Left ventricle myocardium inferior (tissue), 1 donor: ENCODE data around the gene TAOK1. TPM values are rescaled to one million over a fixed set of nuclear protein-coding genes. Genes with fewer than 3 reads are reported as not detected.

Source experiments
- DNase-seq: peaks from one replicate; pipeline ENCODE4 v3.0.0-alpha.2; 2020
- H3K27ac ChIP-seq: fragments of 200-600 bp; replicated peaks from 2 replicates; pipeline ENCODE4 v1.8.0; 2021
- H3K27me3 ChIP-seq: fragments of 200-600 bp; 2 replicates; pipeline ENCODE4 v1.8.0; 2021; ENCODE audit warnings: low read depth
- H3K36me3 ChIP-seq: fragments of 200-600 bp; 2 replicates; pipeline ENCODE4 v1.8.0; 2021
- H3K4me1 ChIP-seq: fragments of 200-600 bp; 2 replicates; pipeline ENCODE4 v1.8.0; 2021
- H3K4me3 ChIP-seq: fragments of 200-600 bp; 2 replicates; pipeline ENCODE4 v1.8.0; 2021; ENCODE audit warnings: mild to moderate bottlenecking, moderate library complexity
- H3K9me3 ChIP-seq: fragments of 200-600 bp; replicated peaks from 2 replicates; pipeline ENCODE4 v1.8.0; 2021
- CTCF ChIP-seq: fragments of 200-600 bp; IDR thresholded peaks from 2 replicates; pipeline ENCODE4 v1.8.0; 2021; ENCODE audit warnings: antibody characterized with exemption, mild to moderate bottlenecking, borderline replicate concordance
- intact Hi-C: fragments of 100-400 bp; cut with micrococcal nuclease; formaldehyde crosslinking; loops from one replicate; pipeline ENCODE4 v1.11.0; 2022
- total RNA-seq: library from RNA; stranded (reverse); fragmentation: NEBNext Ultra II Directional; extraction: Animal tissue kit (Norgen Biotek cat#: 25700); gene quantifications from one replicate; pipeline ENCODE4 v1.2.1, GENCODE V29; 2021
- donor health status: DM: no; HTN: yes; CAD: no; lungs with severe emphysema.

Gene TAOK1
- total RNA-seq, 1 donor from 2014 or later = 50.7 TPM

GRCh38 chr17:29591146-29591736 is 201.1 kb downstream of the TAOK1 start:
- Histone ChIP-seq H3K4me1 (peaks cover 81% of the 10 kb centered on the region), H3K27ac (peak overlapping the region; percentile 93), H3K36me3 (no peaks in the 10 kb centered on the region), H3K27me3 (no peaks in the 10 kb centered on the region), H3K4me3 (peak overlapping the region; percentile 95), H3K9me3 (no peaks in the 10 kb centered on the region)
- no peak for DNase-seq
- TF ChIP-seq CTCF = no peak
- intact Hi-C loops = no loop called here

GRCh38 chr17:29591737-29592608 is 201.8 kb downstream of the TAOK1 start:
- peak; percentile 99 for TF ChIP-seq CTCF
- H3K27ac ChIP-seq = peak overlapping the region; percentile 93
- no peaks in the 10 kb centered on the region for H3K27me3 ChIP-seq
- DNase-seq = peak; percentile 90
- peaks cover 81% of the 10 kb centered on the region for H3K4me1 ChIP-seq
- peak overlapping the region; percentile 95 for H3K4me3 ChIP-seq
- H3K9me3 ChIP-seq = no peaks in the 10 kb centered on the region
- intact Hi-C loops = no loop called here
- H3K36me3 ChIP-seq = no peaks in the 10 kb centered on the region

- Histone ChIP-seq H3K4me3 (peak within 1 kb of the TSS; percentile 95), H3K27me3 (no peaks in the 10 kb centered on the region), H3K9me3 (no peaks in the 10 kb centered on the region), H3K4me1 (peaks cover 81% of the 10 kb centered on the region), H3K36me3 (no peaks in the 10 kb centered on the region), H3K27ac (peak within 1 kb of the TSS; percentile 93)
- intact Hi-C loops = no loop called here
- no peak for TF ChIP-seq CTCF
- DNase-seq = peak; percentile 58
Observed at GRCh38 chr17:29592850-29593551, 202.8 kb downstream of the TAOK1 start, which contains the start of gene ANKRD13B. Gene ANKRD13B, plus strand, starts transcription at chr17:29593132. Its CDS starts 490 bp downstream, at chr17:29593622.

GRCh38 chr17:29593591-29594518 is 203.7 kb downstream of the TAOK1 start:
- peak; percentile 26 for TF ChIP-seq CTCF
- intact Hi-C loops = no loop called here
- DNase-seq = no peak
- Histone ChIP-seq H3K27me3 (no peaks in the 10 kb centered on the region), H3K36me3 (no peaks in the 10 kb centered on the region), H3K4me3 (peak overlapping the region; percentile 95), H3K9me3 (no peaks in the 10 kb centered on the region), H3K27ac (peak overlapping the region; percentile 59), H3K4me1 (peaks cover 73% of the 10 kb centered on the region)
